Fibroblast of gingiva (primary cell): ENCODE measurements around the gene COG3.

Experiments used
- DNase-seq: peaks from one replicate; pipeline ENCODE4 v3.0.0-alpha.2; 2011; ENCODE audit warnings: low read depth

Gene COG3

GRCh38 chr13:45506811-45507210 is 42.1 kb downstream of the COG3 start:
- DNase-seq = no peak

GRCh38 chr13:45508776-45509175 is 44.0 kb downstream of the COG3 start:
- DNase-seq = no peak

GRCh38 chr13:45510672-45511071 is 45.9 kb downstream of the COG3 start:
- no peak for DNase-seq

- peak; percentile 64 for DNase-seq
Measured at GRCh38 chr13:45511310-45512097, 46.8 kb downstream of the COG3 start.

- DNase-seq = no peak
Measured at GRCh38 chr13:45512098-45512496, 47.4 kb downstream of the COG3 start.

- DNase-seq = no peak
Measured at GRCh38 chr13:45516757-45517156, 52.0 kb downstream of the COG3 start.

GRCh38 chr13:45518525-45519245 is 53.9 kb downstream of the COG3 start:
- no peak for DNase-seq

GRCh38 chr13:45519493-45519892 is 54.8 kb downstream of the COG3 start:
- DNase-seq = no peak

- peak; percentile 66 for DNase-seq
Measured at GRCh38 chr13:45521297-45521696, 56.6 kb downstream of the COG3 start.

- peak; percentile 63 for DNase-seq
Measured at GRCh38 chr13:45522571-45522970, 57.8 kb downstream of the COG3 start.

GRCh38 chr13:45527699-45528462 is 63.1 kb downstream of the COG3 start:
- no peak for DNase-seq

GRCh38 chr13:45529758-45530157 is 65.0 kb downstream of the COG3 start:
- no peak for DNase-seq

- DNase-seq = no peak
Measured at GRCh38 chr13:45534604-45535003, 69.9 kb downstream of the COG3 start.

GRCh38 chr13:45536224-45536623 is 71.5 kb downstream of the COG3 start:
- DNase-seq = no peak

- peak; percentile 10 for DNase-seq
Measured at GRCh38 chr13:45537516-45537915, 72.8 kb downstream of the COG3 start.

GRCh38 chr13:45538382-45538781 is 73.6 kb downstream of the COG3 start:
- no peak for DNase-seq

- no peak for DNase-seq
Measured at GRCh38 chr13:45540195-45540594, 75.5 kb downstream of the COG3 start.

GRCh38 chr13:45540864-45541263 is 76.1 kb downstream of the COG3 start:
- DNase-seq = no peak

- DNase-seq = no peak
Measured at GRCh38 chr13:45541806-45542205, 77.1 kb downstream of the COG3 start.

- no peak for DNase-seq
Measured at GRCh38 chr13:45542391-45542790, 77.7 kb downstream of the COG3 start.

GRCh38 chr13:45542878-45543277 is 78.1 kb downstream of the COG3 start:
- no peak for DNase-seq

GRCh38 chr13:45544520-45544919 is 79.8 kb downstream of the COG3 start:
- DNase-seq = no peak
